ENCODE data around the gene PDE10A. TPM values are rescaled to one million over a fixed set of nuclear protein-coding genes. Genes with fewer than 3 reads are reported as not detected.

PDE10A gene
- total RNA-seq, 1 donor from 2014 or later = 5.4 TPM

DNA sequence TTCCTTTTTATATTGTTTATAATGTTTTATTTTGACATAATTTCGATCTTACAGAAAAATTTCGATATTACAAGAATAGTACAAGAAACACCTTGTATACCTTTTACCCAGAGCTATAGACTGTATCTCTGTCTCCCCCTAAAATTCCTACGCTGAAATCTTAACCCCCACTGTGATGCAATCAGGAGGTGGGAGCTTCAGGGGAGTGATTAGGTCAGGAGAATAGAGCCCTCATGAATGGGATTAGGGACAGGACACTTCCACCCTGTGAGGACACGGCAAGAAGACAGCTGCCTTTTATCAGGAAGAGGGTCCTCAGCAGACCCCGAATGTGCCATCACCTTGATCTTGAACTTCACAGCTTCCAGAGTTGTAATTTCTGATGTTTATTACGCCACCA is 204.9 kb downstream of the PDE10A start:
- Histone ChIP-seq H3K27ac (ENCODE audit: low read depth, low read length) (no peak overlapping the region), H3K79me2 (ENCODE audit: insufficient read depth, low read length) (no peaks in the 10 kb centered on the region), H3K4me1 (ENCODE audit: insufficient read depth, low read length) (no peaks in the 10 kb centered on the region), H4K20me1 (ENCODE audit: insufficient read depth, low read length) (no peaks in the 10 kb centered on the region), H3K4me3 (ENCODE audit: insufficient read depth, low read depth, low read length) (no peak overlapping the region), H3K9me3 (ENCODE audit: insufficient read depth, low read depth, low read length) (no peaks in the 10 kb centered on the region), H2AFZ (ENCODE audit: low read depth, low read length) (no peak overlapping the region), H3K4me2 (ENCODE audit: low read length) (no peak overlapping the region), H3K27me3 (ENCODE audit: insufficient read depth, low read length) (no peaks in the 10 kb centered on the region), H3K36me3 (ENCODE audit: insufficient read depth, low read length) (no peaks in the 10 kb centered on the region), H3K9ac (ENCODE audit: low read length) (no peak overlapping the region)
- Mint-ChIP-seq H3K36me3 (ENCODE audit: low read depth, unreplicated experiment) (peaks cover 3% of the 10 kb centered on the region), H3K4me1 (ENCODE audit: low read depth, unreplicated experiment) (peaks cover 3% of the 10 kb centered on the region), H3K9me3 (ENCODE audit: unreplicated experiment) (peaks cover 2% of the 10 kb centered on the region), H3K27ac (ENCODE audit: unreplicated experiment) (no peak overlapping the region), H3K4me3 (ENCODE audit: unreplicated experiment) (no peak overlapping the region), H3K27me3 (ENCODE audit: low read depth, unreplicated experiment) (no peaks in the 10 kb centered on the region)
- DNase-seq (ENCODE audit: low read depth) (no peak), FAIRE-seq (no peak)
- no peak for TF ChIP-seq EZH2 (IDR thresholded peaks at IDR 0.05; ENCODE audit: insufficient read depth, low read length)
- TF ChIP-seq, protein P1, sequence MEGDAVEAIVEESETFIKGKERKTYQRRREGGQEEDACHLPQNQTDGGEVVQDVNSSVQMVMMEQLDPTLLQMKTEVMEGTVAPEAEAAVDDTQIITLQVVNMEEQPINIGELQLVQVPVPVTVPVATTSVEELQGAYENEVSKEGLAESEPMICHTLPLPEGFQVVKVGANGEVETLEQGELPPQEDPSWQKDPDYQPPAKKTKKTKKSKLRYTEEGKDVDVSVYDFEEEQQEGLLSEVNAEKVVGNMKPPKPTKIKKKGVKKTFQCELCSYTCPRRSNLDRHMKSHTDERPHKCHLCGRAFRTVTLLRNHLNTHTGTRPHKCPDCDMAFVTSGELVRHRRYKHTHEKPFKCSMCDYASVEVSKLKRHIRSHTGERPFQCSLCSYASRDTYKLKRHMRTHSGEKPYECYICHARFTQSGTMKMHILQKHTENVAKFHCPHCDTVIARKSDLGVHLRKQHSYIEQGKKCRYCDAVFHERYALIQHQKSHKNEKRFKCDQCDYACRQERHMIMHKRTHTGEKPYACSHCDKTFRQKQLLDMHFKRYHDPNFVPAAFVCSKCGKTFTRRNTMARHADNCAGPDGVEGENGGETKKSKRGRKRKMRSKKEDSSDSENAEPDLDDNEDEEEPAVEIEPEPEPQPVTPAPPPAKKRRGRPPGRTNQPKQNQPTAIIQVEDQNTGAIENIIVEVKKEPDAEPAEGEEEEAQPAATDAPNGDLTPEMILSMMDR (IDR thresholded peaks at IDR 0.05; ENCODE audit: insufficient read depth, low read depth, low read length) = no peak

DNA sequence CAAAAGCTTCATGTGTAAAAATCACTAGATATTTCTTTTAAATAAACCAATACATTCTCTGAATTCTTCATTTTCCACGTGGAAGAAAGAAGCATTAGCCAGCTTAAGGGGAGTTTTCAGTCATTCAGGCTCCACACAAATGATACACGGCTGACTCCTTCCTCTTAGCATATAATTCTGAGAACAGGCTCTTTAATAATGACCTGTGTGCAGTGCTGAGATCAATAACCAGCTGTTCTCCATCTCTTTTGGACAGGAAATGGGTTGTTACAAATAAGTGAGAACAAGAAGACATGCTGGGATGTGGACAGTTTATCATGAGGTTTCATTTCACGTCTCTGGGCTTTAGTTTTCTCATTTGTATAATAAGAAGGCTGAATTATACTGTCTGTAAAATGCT is 206.8 kb downstream of the PDE10A start:
- H3K9me3 ChIP-seq (ENCODE audit: insufficient read depth, low read depth, low read length) = no peaks in the 10 kb centered on the region
- no peaks in the 10 kb centered on the region for H4K20me1 ChIP-seq (ENCODE audit: insufficient read depth, low read length)
- no peak overlapping the region for H3K9ac ChIP-seq (ENCODE audit: low read length)
- H3K9me3 Mint-ChIP-seq (ENCODE audit: unreplicated experiment) = no peaks in the 10 kb centered on the region
- no peaks in the 10 kb centered on the region for H3K36me3 Mint-ChIP-seq (ENCODE audit: low read depth, unreplicated experiment)
- H2AFZ ChIP-seq (ENCODE audit: low read depth, low read length) = no peak overlapping the region
- H3K79me2 ChIP-seq (ENCODE audit: insufficient read depth, low read length) = no peaks in the 10 kb centered on the region
- H3K36me3 ChIP-seq (ENCODE audit: insufficient read depth, low read length) = no peaks in the 10 kb centered on the region
- H3K4me1 ChIP-seq (ENCODE audit: insufficient read depth, low read length) = no peaks in the 10 kb centered on the region
- no peak overlapping the region for H3K27ac ChIP-seq (ENCODE audit: low read depth, low read length)
- H3K27ac Mint-ChIP-seq (ENCODE audit: unreplicated experiment) = no peak overlapping the region
- H3K4me3 Mint-ChIP-seq (ENCODE audit: unreplicated experiment) = no peak overlapping the region
- no peak for FAIRE-seq
- H3K27me3 Mint-ChIP-seq (ENCODE audit: low read depth, unreplicated experiment) = no peaks in the 10 kb centered on the region
- TF ChIP-seq, protein P1 (IDR thresholded peaks at IDR 0.05; ENCODE audit: insufficient read depth, low read depth, low read length) = no peak
- no peak for TF ChIP-seq EZH2 (IDR thresholded peaks at IDR 0.05; ENCODE audit: insufficient read depth, low read length)
- H3K27me3 ChIP-seq (ENCODE audit: insufficient read depth, low read length) = no peaks in the 10 kb centered on the region
- peaks cover 3% of the 10 kb centered on the region for H3K4me1 Mint-ChIP-seq (ENCODE audit: low read depth, unreplicated experiment)
- no peak overlapping the region for H3K4me3 ChIP-seq (ENCODE audit: insufficient read depth, low read depth, low read length)
- DNase-seq (ENCODE audit: low read depth) = no peak
- no peak overlapping the region for H3K4me2 ChIP-seq (ENCODE audit: low read length)

DNA sequence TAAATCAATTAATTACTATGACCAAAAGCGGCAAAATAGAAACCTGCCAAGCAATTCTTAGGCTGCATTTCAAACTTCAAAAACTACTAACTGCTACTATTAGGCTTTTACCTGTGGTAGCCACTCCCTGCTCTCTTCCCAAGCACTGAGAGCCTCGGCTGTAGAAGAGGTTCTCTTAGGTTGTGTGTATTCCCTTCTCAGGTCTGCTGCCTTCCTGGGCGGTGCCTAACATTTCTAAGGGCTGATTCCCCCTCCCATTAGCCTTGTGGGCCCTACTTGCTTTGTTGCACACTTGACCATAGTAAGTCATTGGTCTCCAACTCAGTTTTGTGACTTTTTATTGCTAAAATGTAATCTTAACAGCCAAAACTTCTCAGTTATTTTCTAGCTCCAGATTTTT is 207.6 kb downstream of the PDE10A start:
- H3K9me3 Mint-ChIP-seq (ENCODE audit: unreplicated experiment) = no peaks in the 10 kb centered on the region
- H4K20me1 ChIP-seq (ENCODE audit: insufficient read depth, low read length) = no peaks in the 10 kb centered on the region
- H3K4me2 ChIP-seq (ENCODE audit: low read length) = no peak overlapping the region
- H3K27me3 Mint-ChIP-seq (ENCODE audit: low read depth, unreplicated experiment) = no peaks in the 10 kb centered on the region
- no peak overlapping the region for H3K4me3 Mint-ChIP-seq (ENCODE audit: unreplicated experiment)
- H3K27ac ChIP-seq (ENCODE audit: low read depth, low read length) = no peak overlapping the region
- no peak for TF ChIP-seq EZH2 (IDR thresholded peaks at IDR 0.05; ENCODE audit: insufficient read depth, low read length)
- TF ChIP-seq, protein P1 (IDR thresholded peaks at IDR 0.05; ENCODE audit: insufficient read depth, low read depth, low read length) = no peak
- no peak overlapping the region for H2AFZ ChIP-seq (ENCODE audit: low read depth, low read length)
- FAIRE-seq (no peak), DNase-seq (ENCODE audit: low read depth) (no peak)
- no peaks in the 10 kb centered on the region for H3K9me3 ChIP-seq (ENCODE audit: insufficient read depth, low read depth, low read length)
- no peak overlapping the region for H3K27ac Mint-ChIP-seq (ENCODE audit: unreplicated experiment)
- H3K27me3 ChIP-seq (ENCODE audit: insufficient read depth, low read length) = no peaks in the 10 kb centered on the region
- no peaks in the 10 kb centered on the region for H3K36me3 Mint-ChIP-seq (ENCODE audit: low read depth, unreplicated experiment)
- no peaks in the 10 kb centered on the region for H3K79me2 ChIP-seq (ENCODE audit: insufficient read depth, low read length)
- H3K4me1 Mint-ChIP-seq (ENCODE audit: low read depth, unreplicated experiment) = peaks cover 3% of the 10 kb centered on the region
- H3K9ac ChIP-seq (ENCODE audit: low read length) = no peak overlapping the region
- H3K4me1 ChIP-seq (ENCODE audit: insufficient read depth, low read length) = no peaks in the 10 kb centered on the region
- H3K36me3 ChIP-seq (ENCODE audit: insufficient read depth, low read length) = no peaks in the 10 kb centered on the region
- H3K4me3 ChIP-seq (ENCODE audit: insufficient read depth, low read depth, low read length) = no peak overlapping the region
